ENCODE results near the gene MAPK8IP2. TPM values are rescaled to one million over a fixed set of nuclear protein-coding genes. Genes with fewer than 3 reads are reported as not detected.

The MAPK8IP2 gene
- total and polyA plus RNA-seq, 2 donors from 2014 or later: 1.0 to 1.1 TPM

- H3K36me3 ChIP-seq (ENCODE audit: control insufficient read depth in 2 of 3, insufficient read depth in 3 of 3, low read length in 3 of 3): no peaks in the 10 kb centered on the region
- TF ChIP-seq, protein P1, sequence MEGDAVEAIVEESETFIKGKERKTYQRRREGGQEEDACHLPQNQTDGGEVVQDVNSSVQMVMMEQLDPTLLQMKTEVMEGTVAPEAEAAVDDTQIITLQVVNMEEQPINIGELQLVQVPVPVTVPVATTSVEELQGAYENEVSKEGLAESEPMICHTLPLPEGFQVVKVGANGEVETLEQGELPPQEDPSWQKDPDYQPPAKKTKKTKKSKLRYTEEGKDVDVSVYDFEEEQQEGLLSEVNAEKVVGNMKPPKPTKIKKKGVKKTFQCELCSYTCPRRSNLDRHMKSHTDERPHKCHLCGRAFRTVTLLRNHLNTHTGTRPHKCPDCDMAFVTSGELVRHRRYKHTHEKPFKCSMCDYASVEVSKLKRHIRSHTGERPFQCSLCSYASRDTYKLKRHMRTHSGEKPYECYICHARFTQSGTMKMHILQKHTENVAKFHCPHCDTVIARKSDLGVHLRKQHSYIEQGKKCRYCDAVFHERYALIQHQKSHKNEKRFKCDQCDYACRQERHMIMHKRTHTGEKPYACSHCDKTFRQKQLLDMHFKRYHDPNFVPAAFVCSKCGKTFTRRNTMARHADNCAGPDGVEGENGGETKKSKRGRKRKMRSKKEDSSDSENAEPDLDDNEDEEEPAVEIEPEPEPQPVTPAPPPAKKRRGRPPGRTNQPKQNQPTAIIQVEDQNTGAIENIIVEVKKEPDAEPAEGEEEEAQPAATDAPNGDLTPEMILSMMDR (IDR thresholded peaks at IDR 0.05; ENCODE audit: borderline replicate concordance, extremely low read depth, insufficient read depth): no peak
These were observed 5.4 kb upstream of the MAPK8IP2 start for GRCh38 chr22:50595189-50595588.

GRCh38 chr22:50597097-50597496, 3.5 kb upstream of the MAPK8IP2 start:
- intact Hi-C loops (cut with DNase I): no loop called here
- Histone ChIP-seq H3K36me3 (ENCODE audit: control insufficient read depth in 2 of 3, insufficient read depth in 3 of 3, low read length in 3 of 3) (no peaks in the 10 kb centered on the region), H3K4me1 (ENCODE audit: control insufficient read depth in 2 of 3, insufficient read depth in 2 of 3, low read depth in 1 of 3, low read length in 3 of 3) (peaks cover 0 to 2% (median 0%) of the 10 kb centered on the region in 3 donors), H3K27me3 (ENCODE audit: control insufficient read depth, insufficient read depth, low read length) (peaks cover 7% of the 10 kb centered on the region), H3K27ac (ENCODE audit: low read depth in 2 of 2, low read length in 2 of 2) (no peak overlapping the region), H3K9ac (ENCODE audit: low read length in 3 of 3) (no peak overlapping the region), H3K9me3 (ENCODE audit: control insufficient read depth in 2 of 3, insufficient read depth in 1 of 3, low read length in 3 of 3) (no peaks in the 10 kb centered on the region), H3K4me3 (ENCODE audit: low read length in 3 of 3) (no peak overlapping the region)
- FAIRE-seq: no peak
- TF ChIP-seq, protein P1 (IDR thresholded peaks at IDR 0.05; ENCODE audit: borderline replicate concordance, extremely low read depth, insufficient read depth): no peak
- no peak for DNase-seq

More at GRCh38 chr22:50595189-50595588, 5.4 kb upstream of the MAPK8IP2 start:
- Histone ChIP-seq H3K9ac (ENCODE audit: low read length in 3 of 3) (no peak overlapping the region), H3K4me1 (ENCODE audit: control insufficient read depth in 2 of 3, insufficient read depth in 2 of 3, low read depth in 1 of 3, low read length in 3 of 3) (peaks cover 0 to 2% (median 0%) of the 10 kb centered on the region in 3 donors), H3K9me3 (ENCODE audit: control insufficient read depth in 2 of 3, insufficient read depth in 1 of 3, low read length in 3 of 3) (no peaks in the 10 kb centered on the region), H3K27me3 (ENCODE audit: control insufficient read depth, insufficient read depth, low read length) (peaks cover 4% of the 10 kb centered on the region), H3K27ac (ENCODE audit: low read depth in 2 of 2, low read length in 2 of 2) (no peak overlapping the region), H3K4me3 (ENCODE audit: low read length in 3 of 3) (no peak overlapping the region)
- DNase-seq (no peak), FAIRE-seq (no peak)
- intact Hi-C loops (cut with DNase I): no loop called here

DNA sequence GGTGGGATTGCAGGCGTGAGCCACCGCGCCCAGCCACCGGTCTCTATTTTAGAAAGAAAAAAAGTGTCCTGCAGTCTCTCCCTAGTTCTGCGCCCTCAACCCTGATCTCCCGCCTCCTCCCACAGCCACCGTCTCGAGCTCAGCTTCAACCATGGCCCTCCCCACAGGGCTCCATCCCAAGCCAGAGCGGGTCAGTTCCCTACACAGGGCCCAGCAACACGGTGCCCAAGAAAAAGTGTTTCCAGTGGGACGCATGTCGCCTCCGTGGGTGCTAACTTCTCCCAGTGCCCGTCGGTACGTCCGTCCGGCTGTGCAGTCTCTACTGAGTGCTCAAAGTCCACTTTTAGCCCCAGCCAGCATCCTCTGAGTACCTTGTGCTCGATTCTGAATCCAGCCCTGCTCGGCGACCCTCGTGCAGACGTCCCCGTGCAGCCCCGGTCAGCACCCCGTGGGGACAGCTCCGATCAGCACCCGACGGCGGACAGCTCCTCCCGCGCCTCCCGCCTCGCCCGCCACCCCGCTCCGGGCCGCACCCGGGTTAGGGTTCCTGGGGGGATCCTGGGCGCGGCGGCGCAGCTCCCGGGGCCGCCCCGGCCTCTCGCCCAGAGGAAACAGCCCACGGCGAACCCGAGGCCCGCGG, 657 bp upstream of the MAPK8IP2 start:
- no peak overlapping the region for H3K27ac ChIP-seq (ENCODE audit: low read depth in 2 of 2, low read length in 2 of 2)
- no peak overlapping the region for H3K9ac ChIP-seq (ENCODE audit: low read length in 3 of 3)
- peaks cover 16% of the 10 kb centered on the region for H3K27me3 ChIP-seq (ENCODE audit: control insufficient read depth, insufficient read depth, low read length)
- DNase-seq: peak; percentile 59 to 85 (median 81)
- intact Hi-C loops (cut with DNase I): no loop called here
- no peak overlapping the region for H3K4me3 ChIP-seq (ENCODE audit: low read length in 3 of 3)
- TF ChIP-seq, protein P1 (IDR thresholded peaks at IDR 0.05; ENCODE audit: borderline replicate concordance, extremely low read depth, insufficient read depth): no peak
- H3K9me3 ChIP-seq (ENCODE audit: control insufficient read depth in 2 of 3, insufficient read depth in 1 of 3, low read length in 3 of 3): no peaks in the 10 kb centered on the region
- FAIRE-seq: no peak
- peaks cover 0 to 2% (median 0%) of the 10 kb centered on the region in 3 donors for H3K4me1 ChIP-seq (ENCODE audit: control insufficient read depth in 2 of 3, insufficient read depth in 2 of 3, low read depth in 1 of 3, low read length in 3 of 3)
- H3K36me3 ChIP-seq (ENCODE audit: control insufficient read depth in 2 of 3, insufficient read depth in 3 of 3, low read length in 3 of 3): no peaks in the 10 kb centered on the region

All from kidney (tissue), 14 donors.